Astrocyte of the cerebellum (primary cell): Measurements from ENCODE around the gene KTN1.

Experiments
- DNase-seq: peaks from one replicate; pipeline ENCODE4 v3.0.0-alpha.2; 2011; ENCODE audit warnings: low read depth
- H3K4me3 ChIP-seq: 2 replicates; pipeline ENCODE4 v1.5.1; 2011; ENCODE audit warnings: mild to moderate bottlenecking, low read depth, low read length, moderate library complexity
- CTCF ChIP-seq: IDR thresholded peaks from 2 replicates; pipeline ENCODE4 v1.5.1; 2012; ENCODE audit warnings: low read length, low read depth, moderate library complexity, mild to moderate bottlenecking; ENCODE audit errors: missing control alignments
- in situ Hi-C: cut with HindIII; loops from 2 replicates; pipeline ENCODE4 v1.10.0; 2017; ENCODE audit warnings: low sequenced_read_pairs

Gene KTN1

GRCh38 chr14:55537782-55538181 lies 42.2 kb upstream of the KTN1 start:
- in situ Hi-C loops = no loop called here
- no peak for TF ChIP-seq CTCF
- DNase-seq = no peak
- no peak overlapping the region for H3K4me3 ChIP-seq

- H3K4me3 ChIP-seq = no peak overlapping the region
- in situ Hi-C loops = no loop called here
- no peak for TF ChIP-seq CTCF
- DNase-seq = no peak
Measured at GRCh38 chr14:55539975-55540374, 40.0 kb upstream of the KTN1 start.

GRCh38 chr14:55540847-55541773 lies 38.9 kb upstream of the KTN1 start:
- no peak overlapping the region for H3K4me3 ChIP-seq
- DNase-seq = no peak
- no peak for TF ChIP-seq CTCF
- in situ Hi-C loops = no loop called here

- in situ Hi-C loops = no loop called here
- TF ChIP-seq CTCF = no peak
- no peak overlapping the region for H3K4me3 ChIP-seq
- DNase-seq = no peak
Measured at GRCh38 chr14:55545779-55546178, 34.2 kb upstream of the KTN1 start.

- H3K4me3 ChIP-seq = no peak overlapping the region
- no peak for DNase-seq
- TF ChIP-seq CTCF = no peak
- in situ Hi-C loops = no loop called here
Measured at GRCh38 chr14:55546212-55546874, 33.7 kb upstream of the KTN1 start.

GRCh38 chr14:55547650-55548315 lies 32.2 kb upstream of the KTN1 start:
- DNase-seq = no peak
- in situ Hi-C loops = no loop called here
- H3K4me3 ChIP-seq = no peak overlapping the region
- no peak for TF ChIP-seq CTCF
